ENCODE data around the gene CMC2. TPM values are rescaled to one million over a fixed set of nuclear protein-coding genes. Genes with fewer than 3 reads are reported as not detected.
A peak's percentile ranks its signal among the peaks of the same experiment; 100 is the strongest.

The CMC2 gene
- total RNA-seq, 2 donors from 2014 or later: 136 to 212 TPM

DNA sequence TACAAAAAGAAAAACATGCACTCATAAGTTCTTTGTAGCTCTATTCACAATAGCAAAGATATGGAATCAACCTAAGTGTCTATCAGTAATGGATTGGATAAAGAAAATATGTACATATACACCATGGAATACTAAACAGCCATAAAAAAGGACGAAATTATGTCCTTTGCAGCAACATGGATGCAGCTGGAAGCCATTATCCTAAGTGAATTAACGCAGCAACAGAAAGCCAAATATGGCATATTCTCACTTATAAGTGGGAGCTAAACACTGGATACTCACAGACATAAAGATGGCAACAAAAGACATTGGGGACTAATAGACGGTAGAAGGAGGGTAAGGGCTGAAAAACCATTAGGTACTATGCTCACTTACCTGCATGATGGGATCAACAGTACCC lies 5.8 kb downstream of the CMC2 start:
- no peaks in the 10 kb centered on the region for H3K27me3 ChIP-seq
- no peaks in the 10 kb centered on the region for H3K9me3 ChIP-seq
- no peak overlapping the region for H3K27ac ChIP-seq
- DNase-seq (ENCODE audit: low spot score): no peak
- H3K4me1 ChIP-seq: peaks cover 0 to 31% of the 10 kb centered on the region in 2 donors
- H3K36me3 ChIP-seq: no peaks in the 10 kb centered on the region
- no peak overlapping the region for H3K4me3 ChIP-seq
- TF ChIP-seq, protein P1, sequence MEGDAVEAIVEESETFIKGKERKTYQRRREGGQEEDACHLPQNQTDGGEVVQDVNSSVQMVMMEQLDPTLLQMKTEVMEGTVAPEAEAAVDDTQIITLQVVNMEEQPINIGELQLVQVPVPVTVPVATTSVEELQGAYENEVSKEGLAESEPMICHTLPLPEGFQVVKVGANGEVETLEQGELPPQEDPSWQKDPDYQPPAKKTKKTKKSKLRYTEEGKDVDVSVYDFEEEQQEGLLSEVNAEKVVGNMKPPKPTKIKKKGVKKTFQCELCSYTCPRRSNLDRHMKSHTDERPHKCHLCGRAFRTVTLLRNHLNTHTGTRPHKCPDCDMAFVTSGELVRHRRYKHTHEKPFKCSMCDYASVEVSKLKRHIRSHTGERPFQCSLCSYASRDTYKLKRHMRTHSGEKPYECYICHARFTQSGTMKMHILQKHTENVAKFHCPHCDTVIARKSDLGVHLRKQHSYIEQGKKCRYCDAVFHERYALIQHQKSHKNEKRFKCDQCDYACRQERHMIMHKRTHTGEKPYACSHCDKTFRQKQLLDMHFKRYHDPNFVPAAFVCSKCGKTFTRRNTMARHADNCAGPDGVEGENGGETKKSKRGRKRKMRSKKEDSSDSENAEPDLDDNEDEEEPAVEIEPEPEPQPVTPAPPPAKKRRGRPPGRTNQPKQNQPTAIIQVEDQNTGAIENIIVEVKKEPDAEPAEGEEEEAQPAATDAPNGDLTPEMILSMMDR (IDR thresholded peaks at IDR 0.05): no peak

DNA sequence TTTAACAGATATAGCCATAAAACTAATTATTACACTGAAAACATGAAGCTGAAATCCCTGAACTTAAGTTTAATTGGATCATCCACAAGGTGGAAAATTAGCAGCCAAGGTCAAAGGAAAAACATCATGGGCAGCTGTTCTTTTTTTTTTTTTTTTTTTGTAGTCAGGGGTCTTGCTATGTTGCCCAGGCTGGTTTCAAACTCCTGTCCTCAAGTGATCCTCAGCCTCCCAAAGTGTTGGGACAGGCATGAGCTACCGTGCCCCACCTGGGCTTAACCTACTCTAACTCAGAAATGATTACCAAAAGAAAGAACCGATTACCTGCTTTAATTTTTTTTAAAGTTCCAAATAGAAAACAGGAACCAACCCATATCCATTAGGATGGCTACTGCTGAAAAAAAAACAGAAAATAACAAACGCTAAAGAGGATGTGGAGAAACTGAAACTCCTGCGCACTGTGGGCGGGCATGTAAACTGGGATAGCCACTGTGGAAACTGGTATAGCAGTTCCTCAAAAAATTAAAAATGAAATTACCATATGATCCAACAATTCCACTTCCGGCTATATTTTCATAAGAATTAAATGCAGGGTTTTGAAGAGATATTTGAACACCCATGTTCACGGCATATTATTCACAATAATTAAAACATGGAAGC lies 8.6 kb downstream of the CMC2 start:
- H3K9me3 ChIP-seq: no peaks in the 10 kb centered on the region
- H3K4me3 ChIP-seq: no peak overlapping the region
- peaks cover 0 to 13% of the 10 kb centered on the region in 2 donors for H3K4me1 ChIP-seq
- no peaks in the 10 kb centered on the region for H3K27me3 ChIP-seq
- no peaks in the 10 kb centered on the region for H3K36me3 ChIP-seq
- H3K27ac ChIP-seq: peak overlapping the region in 1 of 2 donors; percentile 14
- TF ChIP-seq, protein P1 (IDR thresholded peaks at IDR 0.05): no peak
- DNase-seq (ENCODE audit: low spot score): no peak

DNA sequence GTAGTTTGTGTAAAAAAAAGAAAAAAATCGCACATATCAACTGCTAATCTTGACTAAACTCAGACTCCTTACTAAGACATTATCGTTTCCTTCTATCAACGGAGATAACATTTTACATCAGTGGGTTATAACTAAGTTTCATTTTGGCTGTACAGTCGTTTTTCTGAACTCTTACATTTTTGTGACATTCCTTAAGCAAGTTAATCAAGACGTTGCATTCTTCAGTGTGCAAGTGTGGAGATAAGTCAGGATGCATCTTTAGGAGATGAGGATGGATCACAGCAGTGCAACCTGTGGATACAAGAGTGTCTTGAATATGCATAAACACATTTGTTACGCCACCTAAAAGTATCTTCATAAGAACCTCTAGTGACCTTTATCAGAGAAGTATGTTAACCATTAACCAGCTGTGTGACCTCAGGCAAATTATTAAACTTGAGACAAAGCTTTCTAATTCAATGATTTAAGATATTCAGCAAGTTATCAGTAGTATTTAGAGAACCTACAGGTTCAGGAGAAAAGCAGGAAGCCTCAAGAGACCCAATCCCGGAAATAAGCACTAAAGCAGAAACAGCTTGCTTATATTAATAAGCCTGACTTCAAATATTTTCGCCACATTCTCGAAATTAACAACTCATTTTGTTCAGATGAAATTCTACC lies 9.4 kb downstream of the CMC2 start:
- DNase-seq (ENCODE audit: low spot score): no peak
- H3K27me3 ChIP-seq: no peaks in the 10 kb centered on the region
- peaks cover 0 to 17% of the 10 kb centered on the region in 2 donors for H3K4me1 ChIP-seq
- TF ChIP-seq, protein P1 (IDR thresholded peaks at IDR 0.05): no peak
- peak overlapping the region in 1 of 2 donors; percentile 8 for H3K4me3 ChIP-seq
- no peaks in the 10 kb centered on the region for H3K9me3 ChIP-seq
- no peaks in the 10 kb centered on the region for H3K36me3 ChIP-seq
- H3K27ac ChIP-seq: peak overlapping the region in 1 of 2 donors; percentile 14

DNA sequence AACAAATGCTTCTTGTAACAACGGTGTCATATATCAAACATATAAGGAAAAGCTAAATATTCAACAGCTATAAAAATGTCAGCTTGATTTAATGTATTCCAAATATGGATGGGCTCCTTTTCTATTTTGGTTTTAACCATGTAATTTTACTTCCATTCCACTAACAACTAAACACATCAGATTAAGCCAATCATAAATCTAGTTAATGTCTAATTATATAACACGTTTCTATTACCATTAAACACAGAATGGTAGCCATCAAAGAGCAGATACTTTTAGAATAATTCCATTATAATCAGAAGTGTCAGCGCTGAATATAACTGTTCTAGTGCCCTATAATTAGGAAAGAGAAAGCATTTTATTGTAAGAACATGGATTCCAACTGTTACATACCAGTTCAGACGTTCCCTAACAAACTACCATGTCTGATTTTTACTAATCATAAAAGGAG lies 10.0 kb downstream of the CMC2 start:
- TF ChIP-seq, protein P1 (IDR thresholded peaks at IDR 0.05): no peak
- no peaks in the 10 kb centered on the region for H3K36me3 ChIP-seq
- H3K4me1 ChIP-seq: peaks cover 0 to 17% of the 10 kb centered on the region in 2 donors
- no peaks in the 10 kb centered on the region for H3K9me3 ChIP-seq
- no peaks in the 10 kb centered on the region for H3K27me3 ChIP-seq
- H3K27ac ChIP-seq: no peak overlapping the region
- H3K4me3 ChIP-seq: peak overlapping the region in 1 of 2 donors; percentile 8
- DNase-seq (ENCODE audit: low spot score): no peak

DNA sequence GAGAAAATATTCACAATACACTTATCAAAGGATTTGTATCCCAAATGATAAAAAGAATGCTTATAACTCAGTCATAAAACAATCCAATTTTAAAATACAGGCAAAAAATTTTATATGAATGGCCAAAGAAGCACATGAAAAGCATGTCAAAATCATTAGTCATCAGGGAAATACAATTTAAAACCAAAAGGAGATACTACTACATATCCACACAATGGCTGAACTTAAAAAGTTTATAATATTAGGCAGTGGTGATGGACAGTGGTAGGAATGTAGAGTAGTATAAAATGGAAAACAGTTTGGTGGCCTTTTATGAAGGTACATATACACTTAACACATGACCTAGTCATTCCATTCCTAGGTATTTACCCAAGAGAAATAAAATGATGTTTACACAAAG lies 12.2 kb downstream of the CMC2 start:
- no peaks in the 10 kb centered on the region for H3K36me3 ChIP-seq
- no peaks in the 10 kb centered on the region for H3K9me3 ChIP-seq
- H3K27me3 ChIP-seq: no peaks in the 10 kb centered on the region
- H3K4me3 ChIP-seq: no peak overlapping the region
- H3K4me1 ChIP-seq: peaks cover 0 to 17% of the 10 kb centered on the region in 2 donors
- H3K27ac ChIP-seq: peak overlapping the region in 1 of 2 donors; percentile 4
- DNase-seq (ENCODE audit: low spot score): no peak
- TF ChIP-seq, protein P1 (IDR thresholded peaks at IDR 0.05): no peak

Data from right atrium auricular region (tissue), 2 donors.